ENCODE results near the gene KIAA1671. TPM values are rescaled to one million over a fixed set of nuclear protein-coding genes. Genes with fewer than 3 reads are reported as not detected.
"Not testable (repeated sequence)": the region's sequence is repeated elsewhere in the genome, so short reads cannot be mapped to it uniquely, and the experiment has no call there.

The KIAA1671 gene
- total RNA-seq, 1 experiment from 2014 or later = 7.7 TPM

DNA sequence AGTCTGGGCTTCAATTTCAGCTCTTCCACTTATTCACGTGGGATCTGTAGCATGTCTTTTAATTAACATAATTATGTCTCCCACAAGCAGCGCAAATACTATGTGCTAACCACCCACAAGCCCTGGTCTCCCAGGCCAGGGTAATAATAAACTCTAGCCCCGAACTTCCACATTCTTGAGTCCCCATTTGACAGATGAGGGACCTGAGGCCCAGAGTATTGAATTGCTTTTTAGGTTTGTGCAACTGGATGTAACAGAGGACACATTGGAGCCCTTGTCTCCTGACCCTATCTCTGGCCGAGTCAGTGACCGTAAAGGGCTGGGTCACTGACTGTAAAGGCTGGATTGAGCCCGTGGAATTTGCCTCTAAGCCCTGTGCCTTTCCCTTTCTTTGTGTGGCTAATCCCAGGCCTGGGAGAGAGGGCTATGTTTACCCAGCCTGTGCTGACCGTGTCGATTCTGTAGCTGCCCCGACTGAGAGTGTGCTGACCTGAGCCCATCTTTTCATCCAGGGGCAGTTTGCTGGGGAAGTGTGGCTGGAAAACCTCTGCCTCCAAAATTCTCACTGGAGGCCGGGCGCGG lies 270.8 kb downstream of the KIAA1671 start:
- DNase-seq (ENCODE audit: low read depth) = no peak

- DNase-seq (ENCODE audit: low read depth) = no peak
These were observed 276.3 kb downstream of the KIAA1671 start for GRCh38 chr22:25228822-25229221.

GRCh38 chr22:25230760-25231159 lies 278.2 kb downstream of the KIAA1671 start:
- not testable (repeated sequence) for DNase-seq (ENCODE audit: low read depth)

DNA sequence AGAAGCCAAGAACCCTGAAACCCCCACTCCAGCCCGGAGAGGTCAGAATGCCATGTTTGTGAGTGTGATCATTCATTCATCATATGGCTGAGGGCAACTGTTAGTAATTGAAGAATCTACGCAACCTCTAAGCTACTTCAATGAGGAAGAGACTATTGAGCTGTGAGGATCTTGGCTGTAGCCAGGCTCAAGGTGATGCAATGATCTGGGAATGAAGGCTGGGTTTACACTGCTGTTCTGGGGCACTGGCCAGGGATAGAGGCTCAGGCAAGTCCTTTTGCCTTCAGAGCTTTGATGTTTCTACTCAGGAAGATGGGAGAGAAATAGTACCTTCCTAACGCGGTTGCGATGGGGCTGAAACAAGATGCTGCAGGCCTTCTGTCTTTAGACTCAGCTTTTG lies 279.8 kb downstream of the KIAA1671 start:
- DNase-seq (ENCODE audit: low read depth) = no peak

DNA sequence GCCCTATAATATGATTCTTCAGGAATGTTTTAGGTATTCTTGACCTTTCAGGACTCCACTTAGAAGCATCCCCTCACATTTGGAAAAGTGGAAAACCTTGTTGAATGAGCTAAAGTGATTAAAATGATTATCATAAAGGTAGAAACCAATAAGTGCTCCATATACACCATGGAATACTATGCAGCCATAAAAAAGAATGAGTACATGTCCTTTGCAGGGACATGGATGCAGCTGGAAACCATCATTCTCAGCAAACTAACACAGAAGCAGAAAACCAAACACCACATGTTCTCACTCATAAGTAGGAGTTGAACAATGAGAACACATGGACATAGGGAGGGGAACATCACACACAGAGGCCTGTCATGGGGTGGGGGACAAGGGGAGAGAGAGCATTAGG lies 281.2 kb downstream of the KIAA1671 start:
- DNase-seq (ENCODE audit: low read depth) = not testable (repeated sequence)

DNA sequence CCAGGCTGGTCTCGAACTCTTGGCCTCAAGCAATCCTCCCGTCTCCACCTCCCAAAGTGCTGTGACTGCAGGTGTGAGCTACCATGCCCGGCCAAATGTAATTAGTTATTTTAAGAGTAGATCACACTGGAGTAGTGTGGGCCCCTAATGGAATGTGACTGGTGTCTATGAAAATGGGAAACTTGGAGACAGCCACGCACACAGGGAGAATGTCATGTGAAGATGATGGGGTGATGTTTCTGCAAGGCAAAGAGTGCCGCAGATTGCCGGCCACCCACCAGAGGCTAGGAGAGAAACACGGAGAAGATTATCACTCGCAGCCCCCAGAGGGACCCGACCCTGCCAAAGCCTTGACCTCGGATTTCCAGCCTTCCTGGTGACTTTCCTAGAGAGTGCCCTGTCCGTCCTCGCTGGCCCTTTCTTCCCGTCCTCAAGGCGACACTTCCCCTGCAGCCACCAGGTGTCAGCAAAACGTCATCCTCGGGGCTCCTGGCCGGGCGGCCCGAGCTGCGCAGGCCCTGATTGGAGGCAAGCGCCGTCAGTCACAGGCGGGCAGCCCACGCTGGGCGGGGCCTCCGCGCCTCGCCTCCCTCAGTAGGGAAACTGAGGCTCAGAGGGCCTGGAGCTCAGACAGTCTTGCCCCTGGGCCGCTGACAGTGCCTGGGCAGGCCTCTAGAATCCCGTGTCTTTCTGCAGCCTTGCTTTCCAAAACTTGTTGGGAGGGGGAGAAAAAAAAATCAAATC lies 283.2 kb downstream of the KIAA1671 start:
- DNase-seq (ENCODE audit: low read depth) = peak; percentile 75

- no peak for DNase-seq (ENCODE audit: low read depth)
These were observed 283.9 kb downstream of the KIAA1671 start for GRCh38 chr22:25236417-25236816.

DNA sequence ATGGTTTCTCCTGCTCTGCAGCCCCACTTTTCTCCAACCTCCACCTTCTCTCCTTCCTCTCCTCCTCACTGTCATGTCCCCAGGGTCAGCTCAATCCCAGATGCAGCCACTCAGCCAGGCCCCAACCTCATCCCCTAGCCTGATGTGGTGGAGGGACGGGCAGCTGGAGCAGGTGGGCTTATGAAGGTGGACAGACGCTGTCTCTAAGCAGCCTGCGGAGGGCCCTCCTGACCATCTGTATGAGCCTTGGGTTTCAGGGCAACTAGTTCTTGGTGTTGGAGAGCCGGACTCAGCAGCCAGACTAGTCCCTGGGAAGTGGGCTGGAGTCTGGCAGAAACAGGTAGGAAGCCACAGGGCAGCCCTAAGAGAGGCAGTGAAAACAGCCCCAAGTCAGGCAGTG lies 285.0 kb downstream of the KIAA1671 start:
- DNase-seq (ENCODE audit: low read depth) = no peak

- not testable (repeated sequence) for DNase-seq (ENCODE audit: low read depth)
These were observed 285.5 kb downstream of the KIAA1671 start for GRCh38 chr22:25238058-25238457.

Other genes starting within 250 kb of the KIAA1671 start
- not detected in 2 replicates for gene PIWIL3, start 178.0 kb upstream of the KIAA1671 start, total RNA-seq (2014; rRNA removed; shearing (Covaris generic))
- gene SGSM1, start 146.5 kb upstream of the KIAA1671 start, total RNA-seq (2014; rRNA removed; shearing (Covaris generic)) = not detected in 2 replicates
- not detected in 2 replicates for gene LHFPL7, start 6.0 kb upstream of the KIAA1671 start, total RNA-seq (2014; rRNA removed; shearing (Covaris generic))
- not detected in 2 replicates for gene CRYBB3, start 247.1 kb downstream of the KIAA1671 start, total RNA-seq (2014; rRNA removed; shearing (Covaris generic))

Measured in RPMI7951 (cell line).